Measurements from ENCODE around the gene AADACL4. TPM values are rescaled to one million over a fixed set of nuclear protein-coding genes. Genes with fewer than 3 reads are reported as not detected.
A peak's percentile ranks its signal among the peaks of the same experiment; 100 is the strongest.

Gene AADACL4
- not detected for total RNA-seq
- long read RNA-seq, result 0 reads

GRCh38 chr1:12643785-12644184 lies at the start of gene AADACL4:
AADACL4 (plus strand) TSS chr1:12644085; CDS start chr1:12644547, 462 bp downstream.
- H3K4me1 ChIP-seq, result no peaks in the 10 kb centered on the region
- TF ChIP-seq CTCF (IDR thresholded peaks at IDR 0.05; ENCODE audit: borderline replicate concordance), result no peak
- intact Hi-C loops (cut with micrococcal nuclease), result no loop called here
- peaks cover 29% of the 10 kb centered on the region for H3K9me3 ChIP-seq (replicated peaks)
- H3K4me3 ChIP-seq, result no peak within 1 kb of the TSS
- no peaks in the 10 kb centered on the region for H3K27me3 ChIP-seq (ENCODE audit: low read depth)
- no peaks in the 10 kb centered on the region for H3K36me3 ChIP-seq
- no peak within 1 kb of the TSS for H3K27ac ChIP-seq (replicated peaks)
- no peak for DNase-seq

- Histone ChIP-seq H3K9me3 (replicated peaks) (no peaks in the 10 kb centered on the region), H3K36me3 (peaks cover 12% of the 10 kb centered on the region), H3K27ac (replicated peaks) (peak overlapping the region; percentile 93), H3K27me3 (ENCODE audit: low read depth) (no peaks in the 10 kb centered on the region), H3K4me1 (peaks cover 100% of the 10 kb centered on the region), H3K4me3 (peak overlapping the region; percentile 54)
- intact Hi-C loops (cut with micrococcal nuclease), result no loop called here
- no peak for TF ChIP-seq CTCF (IDR thresholded peaks at IDR 0.05; ENCODE audit: borderline replicate concordance)
- no peak for DNase-seq
Measured at GRCh38 chr1:12594490-12594889, 49.4 kb upstream of the AADACL4 start.

GRCh38 chr1:12594966-12595756 lies 48.7 kb upstream of the AADACL4 start:
- Histone ChIP-seq H3K9me3 (replicated peaks) (no peaks in the 10 kb centered on the region), H3K4me1 (peaks cover 100% of the 10 kb centered on the region), H3K27ac (replicated peaks) (peak overlapping the region; percentile 93), H3K27me3 (ENCODE audit: low read depth) (no peaks in the 10 kb centered on the region), H3K4me3 (peak overlapping the region; percentile 54), H3K36me3 (peaks cover 8% of the 10 kb centered on the region)
- intact Hi-C loops (cut with micrococcal nuclease), result no loop called here
- peak; percentile 80 for DNase-seq
- TF ChIP-seq CTCF (IDR thresholded peaks at IDR 0.05; ENCODE audit: borderline replicate concordance), result no peak

- peaks cover 8% of the 10 kb centered on the region for H3K36me3 ChIP-seq
- DNase-seq, result no peak
- no peaks in the 10 kb centered on the region for H3K9me3 ChIP-seq (replicated peaks)
- intact Hi-C loops (cut with micrococcal nuclease), result no loop called here
- H3K4me1 ChIP-seq, result peaks cover 100% of the 10 kb centered on the region
- no peaks in the 10 kb centered on the region for H3K27me3 ChIP-seq (ENCODE audit: low read depth)
- H3K27ac ChIP-seq (replicated peaks), result peak overlapping the region; percentile 93
- peak overlapping the region; percentile 54 for H3K4me3 ChIP-seq
- TF ChIP-seq CTCF (IDR thresholded peaks at IDR 0.05; ENCODE audit: borderline replicate concordance), result no peak
Measured at GRCh38 chr1:12595757-12596006, 48.2 kb upstream of the AADACL4 start.

- intact Hi-C loops (cut with micrococcal nuclease), result no loop called here
- Histone ChIP-seq H3K4me3 (peak overlapping the region; percentile 54), H3K4me1 (peaks cover 100% of the 10 kb centered on the region), H3K36me3 (peaks cover 8% of the 10 kb centered on the region), H3K27me3 (ENCODE audit: low read depth) (no peaks in the 10 kb centered on the region), H3K9me3 (replicated peaks) (no peaks in the 10 kb centered on the region), H3K27ac (replicated peaks) (peak overlapping the region; percentile 93)
- no peak for TF ChIP-seq CTCF (IDR thresholded peaks at IDR 0.05; ENCODE audit: borderline replicate concordance)
- DNase-seq, result peak; percentile 91
Measured at GRCh38 chr1:12596007-12596821, 47.7 kb upstream of the AADACL4 start.

Measured in left ventricle myocardium inferior (tissue), 1 donor.